AG04450 (cell line): ENCODE measurements around the gene XXYLT1. TPM values are rescaled to one million over a fixed set of nuclear protein-coding genes. Genes with fewer than 3 reads are reported as not detected.

Experiments used
- CTCF ChIA-PET: fragments of 300-600, 350-600 bp; formaldehyde crosslinking; extraction: SDS; loops from one replicate; lab custom pipeline; 2022; ENCODE audit warnings: antibody characterized with exemption, inconsistent platforms; lab: Charles Lee
- POLR2A ChIA-PET: fragments of 350-600 bp; formaldehyde crosslinking; extraction: SDS; loops from one replicate; lab custom pipeline; 2021; ENCODE audit warnings: antibody characterized with exemption, inconsistent platforms; lab: Yijun Ruan, JAX
- DNase-seq: peaks from one replicate; pipeline ENCODE4 v3.0.0-alpha.2; 2011; ENCODE audit warnings: low read depth, low spot score
- H3K27ac ChIP-seq: one replicate; pipeline ENCODE4 v1.5.1; 2012; ENCODE audit warnings: low read depth, low read length, control low read depth
- H3K27me3 ChIP-seq: one replicate; pipeline ENCODE4 v1.6.0; 2012; ENCODE audit warnings: low read length; ENCODE audit not compliant: control insufficient read depth, insufficient read depth
- H3K4me3 ChIP-seq: 2 replicates; pipeline ENCODE4 v1.5.1; 2011; ENCODE audit warnings: mild to moderate bottlenecking, low read depth, low read length, control low read depth
- H3K9me3 ChIP-seq: 2 replicates; pipeline ENCODE4 v1.5.1; 2012; ENCODE audit warnings: low read length; ENCODE audit not compliant: control insufficient read depth, insufficient read depth
- CTCF ChIP-seq: IDR thresholded peaks from 2 replicates; pipeline ENCODE4 v1.5.1; 2011; ENCODE audit warnings: low read depth, low read length, control low read depth, inconsistent platforms
- polyA plus RNA-seq: library from polyadenylated mRNA; depleted of rRNA; stranded (reverse); fragments of >200 nt; gene quantifications from 2 replicates; pipeline ENCODE4 v1.2.3, GENCODE V29; 2011

The XXYLT1 gene
- polyA plus RNA-seq, 1 experiment, result 16.5 TPM

- no peak for DNase-seq
- H3K27me3 ChIP-seq, result no peaks in the 10 kb centered on the region
- ChIA-PET POLR2A (no interaction called here), CTCF (interaction anchor here (0.6 to 9.3 kb wide), 8 partner anchors 57 to 598 kb away, joined by 3 to 303 read pairs (median 36); partner anchors contain the start of genes LSG1 and PPP1R2)
- H3K9me3 ChIP-seq, result no peaks in the 10 kb centered on the region; the same call in 1 of the 2 replicates
- no peak overlapping the region for H3K4me3 ChIP-seq
- no peak for TF ChIP-seq CTCF
- H3K27ac ChIP-seq, result no peak overlapping the region
Observed at GRCh38 chr3:195268576-195269309, 2.2 kb downstream of the XXYLT1 start.

- no peak for TF ChIP-seq CTCF
- no peak for DNase-seq
- H3K9me3 ChIP-seq, result no peaks in the 10 kb centered on the region; the same call in 1 of the 2 replicates
- POLR2A ChIA-PET, result no interaction called here
- CTCF ChIA-PET, result interaction anchor here (1.0 to 1.4 kb wide), 2 partner anchors 255 to 584 kb away, joined by 4 read pairs; no protein-coding TSS in a partner anchor
- no peak overlapping the region for H3K27ac ChIP-seq
- H3K27me3 ChIP-seq, result no peaks in the 10 kb centered on the region
- H3K4me3 ChIP-seq, result no peak overlapping the region
Observed at GRCh38 chr3:195267096-195267495, 3.9 kb downstream of the XXYLT1 start.

GRCh38 chr3:195266428-195266827, 4.5 kb downstream of the XXYLT1 start:
- Histone ChIP-seq H3K9me3 (no peaks in the 10 kb centered on the region; the same call in 1 of the 2 replicates), H3K27me3 (no peaks in the 10 kb centered on the region), H3K27ac (no peak overlapping the region), H3K4me3 (no peak overlapping the region)
- POLR2A ChIA-PET, result no interaction called here
- CTCF ChIA-PET, result interaction anchor here (1.0 to 1.4 kb wide), 2 partner anchors 256 to 584 kb away, joined by 4 read pairs; no protein-coding TSS in a partner anchor
- no peak for DNase-seq
- TF ChIP-seq CTCF, result no peak

- Histone ChIP-seq H3K27me3 (no peaks in the 10 kb centered on the region), H3K4me3 (no peak overlapping the region), H3K27ac (no peak overlapping the region), H3K9me3 (no peaks in the 10 kb centered on the region; the same call in 1 of the 2 replicates)
- DNase-seq, result no peak
- CTCF ChIA-PET, result interaction anchor here (0.6 to 1.9 kb wide), 2 partner anchors 260 to 583 kb away, joined by 3 to 7 read pairs; no protein-coding TSS in a partner anchor
- TF ChIP-seq CTCF, result no peak
- POLR2A ChIA-PET, result no interaction called here
Observed at GRCh38 chr3:195265363-195265976, 5.5 kb downstream of the XXYLT1 start.
